ENCODE data around the gene DOK1. TPM values are rescaled to one million over a fixed set of nuclear protein-coding genes. Genes with fewer than 3 reads are reported as not detected.

The DOK1 gene
- total and polyA plus RNA-seq, 3 experiments from 2014 or later, result 24.0 to 25.2 (median 24.4) TPM

- Mint-ChIP-seq H3K9me3 (peaks cover 0 to 2% (median 0%) of the 10 kb centered on the region in 5 donors), H3K4me3 (peak overlapping the region; percentile 75 to 98 (median 79)), H3K27me3 (peaks cover 23 to 28% of the 10 kb centered on the region in 2 donors), H3K4me1 (peaks cover 7 to 34% (median 19%) of the 10 kb centered on the region in 3 donors), H3K27ac (peak overlapping the region; percentile 64 to 89 (median 83)), H3K36me3 (peaks cover 0 to 22% (median 0%) of the 10 kb centered on the region in 3 donors)
- Histone ChIP-seq H3K4me3 (ENCODE audit: low read length) (no peak overlapping the region), H3K27me3 (ENCODE audit: insufficient read depth, low read length, poor library complexity, severe bottlenecking) (peaks cover 20% of the 10 kb centered on the region), H3K36me3 (ENCODE audit: insufficient read depth, low read length) (no peaks in the 10 kb centered on the region), H3K4me1 (ENCODE audit: insufficient read depth, low read length) (peaks cover 20% of the 10 kb centered on the region), H3K27ac (ENCODE audit: low read depth, low read length) (peak overlapping the region; percentile 79), H3K9me3 (ENCODE audit: low read length) (no peaks in the 10 kb centered on the region)
- no peak for DNase-seq
- ChIA-PET POLR2A (no interaction called here), CTCF (no interaction called here)
Observed at GRCh38 chr2:74552914-74553811, 1.4 kb upstream of the DOK1 start.

GRCh38 chr2:74554820-74555531 is 456 bp downstream of the DOK1 start:
- Mint-ChIP-seq H3K4me3 (peak overlapping the region; percentile 93 to 99 (median 97)), H3K9me3 (peaks cover 0 to 2% (median 0%) of the 10 kb centered on the region in 5 donors), H3K36me3 (peaks cover 0 to 22% (median 0%) of the 10 kb centered on the region in 3 donors), H3K4me1 (peaks cover 4 to 24% (median 16%) of the 10 kb centered on the region in 3 donors), H3K27me3 (peaks cover 12 to 16% of the 10 kb centered on the region in 2 donors), H3K27ac (peak overlapping the region; percentile 84 to 99 (median 92))
- peaks cover 2% of the 10 kb centered on the region for H3K27me3 ChIP-seq (ENCODE audit: insufficient read depth, low read length, poor library complexity, severe bottlenecking)
- H3K4me3 ChIP-seq (ENCODE audit: low read length), result peak overlapping the region; percentile 95
- H3K36me3 ChIP-seq (ENCODE audit: insufficient read depth, low read length), result no peaks in the 10 kb centered on the region
- H3K27ac ChIP-seq (ENCODE audit: low read depth, low read length), result peak overlapping the region; percentile 79
- peak in 4 of 5 donors; percentile 34 to 59 (median 39) for DNase-seq
- peaks cover 8% of the 10 kb centered on the region for H3K4me1 ChIP-seq (ENCODE audit: insufficient read depth, low read length)
- ChIA-PET CTCF (interaction anchor here (1.0 kb wide), 1 partner anchor 164 kb away, joined by 3 read pairs; no protein-coding TSS in a partner anchor), POLR2A (no interaction called here)
- no peaks in the 10 kb centered on the region for H3K9me3 ChIP-seq (ENCODE audit: low read length)

GRCh38 chr2:74555610-74556103 is 1.1 kb downstream of the DOK1 start:
- CTCF ChIA-PET, result no interaction called here
- peak overlapping the region; percentile 79 for H3K27ac ChIP-seq (ENCODE audit: low read depth, low read length)

GRCh38 chr2:74556159-74556558 is 1.6 kb downstream of the DOK1 start:
- Mint-ChIP-seq H3K9me3 (peaks cover 0 to 2% (median 0%) of the 10 kb centered on the region in 5 donors), H3K4me3 (peak overlapping the region; percentile 50 to 99 (median 97)), H3K4me1 (peaks cover 4 to 28% (median 18%) of the 10 kb centered on the region in 3 donors), H3K36me3 (peaks cover 0 to 22% (median 0%) of the 10 kb centered on the region in 3 donors), H3K27me3 (peaks cover 8 to 16% of the 10 kb centered on the region in 2 donors), H3K27ac (peak overlapping the region in 3 of 8 donors; percentile 28 to 96 (median 60))
- Histone ChIP-seq H3K9me3 (ENCODE audit: low read length) (no peaks in the 10 kb centered on the region), H3K27ac (ENCODE audit: low read depth, low read length) (peak overlapping the region; percentile 79), H3K36me3 (ENCODE audit: insufficient read depth, low read length) (no peaks in the 10 kb centered on the region), H3K27me3 (ENCODE audit: insufficient read depth, low read length, poor library complexity, severe bottlenecking) (no peaks in the 10 kb centered on the region), H3K4me1 (ENCODE audit: insufficient read depth, low read length) (peaks cover 8% of the 10 kb centered on the region), H3K4me3 (ENCODE audit: low read length) (no peak overlapping the region)
- no peak for DNase-seq
- ChIA-PET POLR2A (no interaction called here), CTCF (no interaction called here)

More at GRCh38 chr2:74555610-74556103, 1.1 kb downstream of the DOK1 start:
- Mint-ChIP-seq H3K9me3 (peaks cover 0 to 2% (median 0%) of the 10 kb centered on the region in 5 donors), H3K27me3 (peaks cover 11 to 16% of the 10 kb centered on the region in 2 donors), H3K27ac (peak overlapping the region; percentile 29 to 96 (median 84)), H3K36me3 (peaks cover 0 to 22% (median 0%) of the 10 kb centered on the region in 3 donors), H3K4me1 (peaks cover 4 to 28% (median 18%) of the 10 kb centered on the region in 3 donors), H3K4me3 (peak overlapping the region; percentile 93 to 99 (median 97))
- peak overlapping the region; percentile 95 for H3K4me3 ChIP-seq (ENCODE audit: low read length)
- no peaks in the 10 kb centered on the region for H3K9me3 ChIP-seq (ENCODE audit: low read length)
- no peaks in the 10 kb centered on the region for H3K36me3 ChIP-seq (ENCODE audit: insufficient read depth, low read length)
- no peak for DNase-seq
- POLR2A ChIA-PET, result no interaction called here
- peaks cover 8% of the 10 kb centered on the region for H3K4me1 ChIP-seq (ENCODE audit: insufficient read depth, low read length)
- H3K27me3 ChIP-seq (ENCODE audit: insufficient read depth, low read length, poor library complexity, severe bottlenecking), result no peaks in the 10 kb centered on the region

GRCh38 chr2:74556831-74557370 is 2.4 kb downstream of the DOK1 start:
- Histone ChIP-seq H3K36me3 (ENCODE audit: insufficient read depth, low read length) (no peaks in the 10 kb centered on the region), H3K4me3 (ENCODE audit: low read length) (no peak overlapping the region), H3K27me3 (ENCODE audit: insufficient read depth, low read length, poor library complexity, severe bottlenecking) (no peaks in the 10 kb centered on the region), H3K4me1 (ENCODE audit: insufficient read depth, low read length) (peaks cover 8% of the 10 kb centered on the region), H3K9me3 (ENCODE audit: low read length) (no peaks in the 10 kb centered on the region), H3K27ac (ENCODE audit: low read depth, low read length) (no peak overlapping the region)
- ChIA-PET CTCF (interaction anchor here (2.1 kb wide), 1 partner anchor 10 kb away, joined by 6 read pairs; no protein-coding TSS in a partner anchor), POLR2A (interaction anchor here (0.7 kb wide), 1 partner anchor 97 kb away, joined by 3 read pairs; no protein-coding TSS in a partner anchor)
- H3K36me3 Mint-ChIP-seq, result peaks cover 0 to 22% (median 0%) of the 10 kb centered on the region in 3 donors
- peaks cover 8 to 15% of the 10 kb centered on the region in 2 donors for H3K27me3 Mint-ChIP-seq
- H3K27ac Mint-ChIP-seq, result peak overlapping the region in 3 of 8 donors; percentile 13 to 54 (median 28)
- H3K9me3 Mint-ChIP-seq, result peaks cover 0 to 2% (median 0%) of the 10 kb centered on the region in 5 donors
- peaks cover 4 to 28% (median 18%) of the 10 kb centered on the region in 3 donors for H3K4me1 Mint-ChIP-seq
- peak overlapping the region in 4 of 7 donors; percentile 8 to 99 (median 56) for H3K4me3 Mint-ChIP-seq
- no peak for DNase-seq

GRCh38 chr2:74558284-74559230 is 4.0 kb downstream of the DOK1 start:
- Mint-ChIP-seq H3K27me3 (peaks cover 7 to 27% of the 10 kb centered on the region in 2 donors), H3K9me3 (no peaks in the 10 kb centered on the region), H3K27ac (peak overlapping the region in 3 of 8 donors; percentile 8 to 47 (median 23)), H3K36me3 (peaks cover 0 to 22% (median 0%) of the 10 kb centered on the region in 3 donors), H3K4me1 (peaks cover 2 to 26% (median 14%) of the 10 kb centered on the region in 3 donors), H3K4me3 (peak overlapping the region in 2 of 7 donors; percentile 39 to 43)
- no peak for DNase-seq
- Histone ChIP-seq H3K36me3 (ENCODE audit: insufficient read depth, low read length) (no peaks in the 10 kb centered on the region), H3K4me3 (ENCODE audit: low read length) (no peak overlapping the region), H3K27ac (ENCODE audit: low read depth, low read length) (no peak overlapping the region), H3K27me3 (ENCODE audit: insufficient read depth, low read length, poor library complexity, severe bottlenecking) (no peaks in the 10 kb centered on the region), H3K4me1 (ENCODE audit: insufficient read depth, low read length) (peaks cover 8% of the 10 kb centered on the region), H3K9me3 (ENCODE audit: low read length) (no peaks in the 10 kb centered on the region)
- POLR2A ChIA-PET, result no interaction called here
- CTCF ChIA-PET, result interaction anchor here (0.8 to 2.1 kb wide), 3 partner anchors 8 to 76 kb away, joined by 3 to 6 read pairs (median 3); partner anchors contain the start of genes CCDC142 and TTC31
